Liver (tissue), 9 donors: ENCODE data around the gene TXNRD2. TPM values are rescaled to one million over a fixed set of nuclear protein-coding genes. Genes with fewer than 3 reads are reported as not detected.
"Not testable (repeated sequence)": the region's sequence is repeated elsewhere in the genome, so short reads cannot be mapped to it uniquely, and the experiment has no call there.

Experiments
- DNase-seq: peaks from one replicate; pipeline ENCODE4 v3.0.0-alpha.2; 2017; ENCODE audit warnings: low spot score
- H3K27ac ChIP-seq, 2 donors: one replicate each; pipeline ENCODE4 v1.7.0; 2013; ENCODE audit warnings: inconsistent platforms in 2 of 2, low read length in 2 of 2, control low read depth in 1 of 2, low read depth in 1 of 2, mild to moderate bottlenecking in 1 of 2
- H3K27me3 ChIP-seq, 4 donors: one replicate each; pipeline versions ENCODE4 v1.6.1 to v1.7.0; 2013; ENCODE audit warnings: low read length in 3 of 4, inconsistent platforms in 1 of 4, mild to moderate bottlenecking in 1 of 4, moderate library complexity in 1 of 4; ENCODE audit not compliant: control insufficient read depth in 4 of 4, insufficient read depth in 4 of 4
- H3K36me3 ChIP-seq, 4 donors: one replicate each; pipeline versions ENCODE4 v1.6.1 to v1.7.0; 2013; ENCODE audit warnings: low read length in 3 of 4, mild to moderate bottlenecking in 3 of 4, low read depth in 1 of 4, moderate library complexity in 1 of 4; ENCODE audit not compliant: control insufficient read depth in 4 of 4, insufficient read depth in 3 of 4
- H3K4me1 ChIP-seq, 4 donors: one replicate each; pipeline versions ENCODE4 v1.6.1 to v1.7.0; 2013; ENCODE audit warnings: low read length in 3 of 4, mild to moderate bottlenecking in 3 of 4, moderate library complexity in 1 of 4; ENCODE audit not compliant: control insufficient read depth in 4 of 4, insufficient read depth in 4 of 4
- H3K4me3 ChIP-seq, 3 donors: one replicate each; pipeline versions ENCODE4 v1.6.1 to v1.7.0; 2013; ENCODE audit warnings: low read length in 3 of 3, control low read depth in 1 of 3, low read depth in 1 of 3, mild to moderate bottlenecking in 1 of 3
- H3K9ac ChIP-seq, 2 donors: one replicate each; pipeline ENCODE4 v1.7.0; 2013; ENCODE audit warnings: low read length in 2 of 2, mild to moderate bottlenecking in 2 of 2, moderate library complexity in 2 of 2, control low read depth in 1 of 2, low read depth in 1 of 2
- H3K9me3 ChIP-seq, 4 donors: one replicate each; pipeline versions ENCODE4 v1.6.1 to v1.7.0; 2013; ENCODE audit warnings: low read length in 3 of 4; ENCODE audit not compliant: control insufficient read depth in 4 of 4
- FOXA2 ChIP-seq: IDR thresholded peaks from 2 replicates; pipeline ENCODE4 v1.6.1; 2016; ENCODE audit warnings: antibody characterized with exemption
- HNF4G ChIP-seq: IDR thresholded peaks from 2 replicates; pipeline ENCODE4 v1.6.1; 2016; ENCODE audit warnings: antibody characterized with exemption
- RAD21 ChIP-seq, 2 donors: IDR thresholded peaks; 2 replicates each; pipeline ENCODE4 v1.6.1; 2016; ENCODE audit warnings: antibody characterized with exemption in 2 of 2, mild to moderate bottlenecking in 2 of 2
- RXRA ChIP-seq, 2 donors: IDR thresholded peaks; 2 replicates each; pipeline ENCODE4 v1.6.1; 2017 to 2018; ENCODE audit warnings: antibody characterized with exemption in 2 of 2, mild to moderate bottlenecking in 1 of 2
- YY1 ChIP-seq: IDR thresholded peaks from 2 replicates; pipeline ENCODE4 v1.6.1; 2016; ENCODE audit warnings: antibody characterized with exemption, mild to moderate bottlenecking
- WGBS: extraction: QIAGEN DNeasy Blood & Tissue Kit; methylation state at CpG from one replicate; pipeline ENCODE4 v1.1.7; 2013; 5-methylcytosine and 5-hydroxymethylcytosine counted together
- polyA plus RNA-seq, 2 donors: library from polyadenylated mRNA; stranded (reverse) in 1 of 2; unstranded in 1 of 2; fragments of 200-250 nt in 1 of 2; fragments of >200 nt in 1 of 2; fragmentation: Nextera tagmentation in 1 of 2; extraction: Ambion mirVana in 1 of 2; gene quantifications; one replicate each; pipeline versions ENCODE4 v1.2.1 to v1.2.3, GENCODE V29; 2013 to 2015
- total RNA-seq, 2 donors: library from RNA; depleted of rRNA; stranded (reverse); fragments of >200 nt; gene quantifications; one replicate each; pipeline ENCODE4 v1.2.3, GENCODE V29; 2014
- TF ChIP-seq, protein P1 (sequence below): IDR thresholded peaks from 2 replicates; pipeline ENCODE4 v1.6.1; 2016; ENCODE audit warnings: antibody characterized with exemption
- TF ChIP-seq, protein P2 (sequence below): fragments of 150-350 bp; IDR thresholded peaks from 2 replicates; pipeline ENCODE4 v1.5.1; 2017; ENCODE audit warnings: improper control_type of control experiment, low read depth, low read length; ENCODE audit not compliant: missing input control
- TF ChIP-seq, protein P3 (sequence below): IDR thresholded peaks from 2 replicates; pipeline ENCODE4 v1.6.1; 2016; ENCODE audit warnings: antibody characterized with exemption
- donor health status: healthy.
- donor health status: healthy.
- donor health status: healthy.
- donor health status: healthy.
- donor health status: healthy.

The TXNRD2 gene
- total and polyA plus RNA-seq, 4 donors, result 22.2 to 41.3 (median 33.6) TPM

DNA sequence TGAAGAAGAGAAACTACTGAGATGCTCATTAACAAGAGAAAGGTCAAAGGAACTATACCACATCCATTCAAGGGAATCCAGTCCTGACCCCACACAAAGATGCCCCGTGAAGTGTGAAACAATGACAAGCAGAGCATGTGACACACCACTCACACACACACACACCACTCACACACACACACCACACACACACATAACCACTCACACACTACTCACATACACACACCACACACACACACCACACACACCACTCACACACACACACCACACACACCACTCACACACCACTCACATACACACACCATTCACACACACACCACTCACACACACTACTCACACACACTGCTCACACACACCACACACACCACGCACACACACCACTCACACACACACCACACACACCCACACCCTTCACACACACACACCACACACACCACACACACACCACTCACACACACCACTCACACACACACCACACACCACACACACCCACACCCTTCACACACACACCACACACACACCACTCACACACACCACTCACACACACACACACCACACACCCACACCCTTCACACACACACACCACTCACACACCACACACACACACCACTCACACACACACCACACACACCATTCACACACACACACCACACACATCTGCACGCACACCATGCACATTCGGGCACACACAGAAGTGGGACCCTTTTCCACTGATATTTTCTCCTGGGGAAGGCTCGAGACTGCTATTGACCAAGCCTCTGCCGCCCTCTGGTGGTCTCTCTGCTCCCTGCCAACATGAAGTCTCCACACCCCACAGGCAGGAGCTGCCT is 32.1 kb downstream of the TXNRD2 start:
- Histone ChIP-seq H3K36me3 (peaks cover 6 to 46% (median 22%) of the 10 kb centered on the region in 4 donors), H3K4me1 (no peaks in the 10 kb centered on the region), H3K4me3 (no peak overlapping the region), H3K9ac (no peak overlapping the region), H3K9me3 (no peaks in the 10 kb centered on the region), H3K27ac (no peak overlapping the region), H3K27me3 (no peaks in the 10 kb centered on the region)
- TF ChIP-seq, protein P1, sequence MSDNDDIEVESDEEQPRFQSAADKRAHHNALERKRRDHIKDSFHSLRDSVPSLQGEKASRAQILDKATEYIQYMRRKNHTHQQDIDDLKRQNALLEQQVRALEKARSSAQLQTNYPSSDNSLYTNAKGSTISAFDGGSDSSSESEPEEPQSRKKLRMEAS, result no peak
- TF ChIP-seq HNF4G (no peak), RAD21 (IDR thresholded peaks at IDR 0.05) (peak; percentile 90 to 95)
- TF ChIP-seq, protein P2, sequence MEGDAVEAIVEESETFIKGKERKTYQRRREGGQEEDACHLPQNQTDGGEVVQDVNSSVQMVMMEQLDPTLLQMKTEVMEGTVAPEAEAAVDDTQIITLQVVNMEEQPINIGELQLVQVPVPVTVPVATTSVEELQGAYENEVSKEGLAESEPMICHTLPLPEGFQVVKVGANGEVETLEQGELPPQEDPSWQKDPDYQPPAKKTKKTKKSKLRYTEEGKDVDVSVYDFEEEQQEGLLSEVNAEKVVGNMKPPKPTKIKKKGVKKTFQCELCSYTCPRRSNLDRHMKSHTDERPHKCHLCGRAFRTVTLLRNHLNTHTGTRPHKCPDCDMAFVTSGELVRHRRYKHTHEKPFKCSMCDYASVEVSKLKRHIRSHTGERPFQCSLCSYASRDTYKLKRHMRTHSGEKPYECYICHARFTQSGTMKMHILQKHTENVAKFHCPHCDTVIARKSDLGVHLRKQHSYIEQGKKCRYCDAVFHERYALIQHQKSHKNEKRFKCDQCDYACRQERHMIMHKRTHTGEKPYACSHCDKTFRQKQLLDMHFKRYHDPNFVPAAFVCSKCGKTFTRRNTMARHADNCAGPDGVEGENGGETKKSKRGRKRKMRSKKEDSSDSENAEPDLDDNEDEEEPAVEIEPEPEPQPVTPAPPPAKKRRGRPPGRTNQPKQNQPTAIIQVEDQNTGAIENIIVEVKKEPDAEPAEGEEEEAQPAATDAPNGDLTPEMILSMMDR, result peak; percentile 84
- WGBS, result 45% methylated on average over 6 of the region's 6 CpGs
- peak; percentile 89 for DNase-seq

- H3K9ac ChIP-seq, H3K9me3 ChIP-seq, H3K27me3 ChIP-seq, H3K4me1 ChIP-seq, DNase-seq, H3K4me3 ChIP-seq, H3K27ac ChIP-seq: not testable (repeated sequence)
- WGBS, result 94% methylated on average over 15 of the region's 16 CpGs
- peaks cover 2 to 34% (median 8%) of the 10 kb centered on the region in 4 donors for H3K36me3 ChIP-seq
Measured at GRCh38 chr22:19907902-19908301, 33.7 kb downstream of the TXNRD2 start.

- not testable (repeated sequence) for H3K27me3 ChIP-seq, H3K9ac ChIP-seq, DNase-seq, H3K27ac ChIP-seq, H3K4me1 ChIP-seq, H3K4me3 ChIP-seq, H3K9me3 ChIP-seq
- H3K36me3 ChIP-seq, result peaks cover 2 to 27% (median 9%) of the 10 kb centered on the region in 4 donors
- WGBS, result 95% methylated on average over 25 of the region's 25 CpGs
Measured at GRCh38 chr22:19906864-19907263, 34.8 kb downstream of the TXNRD2 start.

GRCh38 chr22:19905347-19906276 is 36.0 kb downstream of the TXNRD2 start:
- Histone ChIP-seq H3K36me3 (peaks cover 2 to 19% (median 11%) of the 10 kb centered on the region in 4 donors), H3K27ac (no peak overlapping the region), H3K9me3 (no peaks in the 10 kb centered on the region), H3K27me3 (no peaks in the 10 kb centered on the region), H3K9ac (no peak overlapping the region), H3K4me1 (peaks cover 0 to 3% (median 1%) of the 10 kb centered on the region in 4 donors), H3K4me3 (no peak overlapping the region)
- 91% methylated on average over 22 of the region's 22 CpGs for WGBS
- DNase-seq, result no peak
- TF ChIP-seq, protein P2, result no peak
- TF ChIP-seq YY1 (no peak), FOXA2 (no peak), RXRA (IDR thresholded peaks at IDR 0.05) (no peak)
- TF ChIP-seq, protein P3, sequence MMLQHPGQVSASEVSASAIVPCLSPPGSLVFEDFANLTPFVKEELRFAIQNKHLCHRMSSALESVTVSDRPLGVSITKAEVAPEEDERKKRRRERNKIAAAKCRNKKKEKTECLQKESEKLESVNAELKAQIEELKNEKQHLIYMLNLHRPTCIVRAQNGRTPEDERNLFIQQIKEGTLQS, result no peak
- TF ChIP-seq, protein P1, result no peak
